Uterus (tissue), 4 donors: Measurements from ENCODE around the gene METTL21C. TPM values are rescaled to one million over a fixed set of nuclear protein-coding genes. Genes with fewer than 3 reads are reported as not detected.

Source experiments
- DNase-seq, 2 donors: peaks; one replicate each; pipeline ENCODE4 v3.0.0-alpha.2; 2019 to 2020
- H3K27ac ChIP-seq, 2 donors: fragments of 200-600 bp; sonication (generic); 1 replicate in 1 of 2; 2 replicates in 1 of 2; pipeline ENCODE4 v1.5.1; 2016 to 2018
- H3K27me3 ChIP-seq, 2 donors: fragments of 200-600 bp; sonication (generic); one replicate each; pipeline ENCODE4 v1.5.1; 2018 to 2019; ENCODE audit warnings: control low read depth in 1 of 2
- H3K36me3 ChIP-seq, 2 donors: fragments of 200-600 bp; sonication (generic); one replicate each; pipeline ENCODE4 v1.5.1; 2019; ENCODE audit warnings: control low read depth in 1 of 2
- H3K4me1 ChIP-seq, 2 donors: fragments of 200-600 bp; sonication (generic); one replicate each; pipeline ENCODE4 v1.5.1; 2018 to 2019; ENCODE audit warnings: control low read depth in 1 of 2
- H3K4me3 ChIP-seq, 2 donors: fragments of 200-600 bp; sonication (generic); 1 replicate in 1 of 2; 2 replicates in 1 of 2; pipeline ENCODE4 v1.5.1; 2018 to 2019; ENCODE audit warnings: mild to moderate bottlenecking in 1 of 2
- H3K9me3 ChIP-seq, 2 donors: fragments of 200-600 bp; sonication (generic); one replicate each; pipeline ENCODE4 v1.5.1; 2019; ENCODE audit warnings: control low read depth in 1 of 2
- POLR2A ChIP-seq, 2 donors: fragments of 450-650 bp; IDR thresholded peaks; one replicate each; pipeline ENCODE4 v1.6.1; 2016; ENCODE audit warnings: antibody characterized with exemption in 2 of 2, mild to moderate bottlenecking in 1 of 2, moderate library complexity in 1 of 2
- intact Hi-C: fragments of 100-400 bp; cut with DNase I; formaldehyde crosslinking; loops from one replicate; pipeline ENCODE4 v1.15.1; 2023; ENCODE audit warnings: low total_unique reads
- total RNA-seq, 4 donors: library from RNA; depleted of rRNA in 3 of 4; stranded (reverse); fragments of >200 nt in 3 of 4; gene quantifications; one replicate each; pipeline versions ENCODE4 v1.1.0 to v1.2.4, GENCODE V29; 2014 to 2023
- TF ChIP-seq, protein P1 (sequence below), 4 experiments: fragments of 200-600 bp in 2 of 4; fragments of 450-650 bp in 2 of 4; sonication (generic) in 2 of 4; IDR thresholded peaks; one replicate each; pipeline ENCODE4 v1.5.1; 2016 to 2019; ENCODE audit warnings: antibody characterized with exemption in 4 of 4, mild to moderate bottlenecking in 2 of 4, moderate library complexity in 1 of 4
- donor health status: DM: yes; HTN: yes; CAD: no.

Gene METTL21C
- total RNA-seq, 4 donors from 2014 or later = 0.41 TPM; not detected in 3

DNA sequence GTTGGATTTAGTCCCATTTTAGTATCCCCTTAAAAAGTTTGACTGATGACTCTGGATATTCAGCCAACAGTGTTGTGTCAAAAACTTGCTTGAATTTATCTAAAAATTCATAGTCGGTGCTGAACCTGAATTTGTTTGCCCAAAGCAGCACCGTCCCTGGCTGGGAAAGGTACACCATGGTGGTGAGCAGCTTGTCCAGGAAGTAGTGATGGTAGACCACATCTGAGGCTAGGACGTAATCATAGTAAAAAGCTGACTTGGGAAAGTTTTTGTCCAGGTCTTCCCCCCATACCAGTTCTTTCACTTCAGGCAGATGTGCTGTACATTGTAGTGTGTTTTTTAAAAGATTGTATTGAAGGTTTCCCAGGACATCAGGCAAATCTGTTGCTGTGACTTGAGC is 8.8 kb downstream of the METTL21C start:
- Histone ChIP-seq H3K4me3 (no peak overlapping the region), H3K4me1 (no peaks in the 10 kb centered on the region), H3K36me3 (no peaks in the 10 kb centered on the region), H3K9me3 (no peaks in the 10 kb centered on the region), H3K27ac (no peak overlapping the region), H3K27me3 (no peaks in the 10 kb centered on the region)
- DNase-seq = no peak
- TF ChIP-seq POLR2A (IDR thresholded peaks at IDR 0.05) = no peak
- TF ChIP-seq, protein P1, sequence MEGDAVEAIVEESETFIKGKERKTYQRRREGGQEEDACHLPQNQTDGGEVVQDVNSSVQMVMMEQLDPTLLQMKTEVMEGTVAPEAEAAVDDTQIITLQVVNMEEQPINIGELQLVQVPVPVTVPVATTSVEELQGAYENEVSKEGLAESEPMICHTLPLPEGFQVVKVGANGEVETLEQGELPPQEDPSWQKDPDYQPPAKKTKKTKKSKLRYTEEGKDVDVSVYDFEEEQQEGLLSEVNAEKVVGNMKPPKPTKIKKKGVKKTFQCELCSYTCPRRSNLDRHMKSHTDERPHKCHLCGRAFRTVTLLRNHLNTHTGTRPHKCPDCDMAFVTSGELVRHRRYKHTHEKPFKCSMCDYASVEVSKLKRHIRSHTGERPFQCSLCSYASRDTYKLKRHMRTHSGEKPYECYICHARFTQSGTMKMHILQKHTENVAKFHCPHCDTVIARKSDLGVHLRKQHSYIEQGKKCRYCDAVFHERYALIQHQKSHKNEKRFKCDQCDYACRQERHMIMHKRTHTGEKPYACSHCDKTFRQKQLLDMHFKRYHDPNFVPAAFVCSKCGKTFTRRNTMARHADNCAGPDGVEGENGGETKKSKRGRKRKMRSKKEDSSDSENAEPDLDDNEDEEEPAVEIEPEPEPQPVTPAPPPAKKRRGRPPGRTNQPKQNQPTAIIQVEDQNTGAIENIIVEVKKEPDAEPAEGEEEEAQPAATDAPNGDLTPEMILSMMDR (IDR thresholded peaks at IDR 0.05) = no peak
- intact Hi-C loops = no loop called here

DNA sequence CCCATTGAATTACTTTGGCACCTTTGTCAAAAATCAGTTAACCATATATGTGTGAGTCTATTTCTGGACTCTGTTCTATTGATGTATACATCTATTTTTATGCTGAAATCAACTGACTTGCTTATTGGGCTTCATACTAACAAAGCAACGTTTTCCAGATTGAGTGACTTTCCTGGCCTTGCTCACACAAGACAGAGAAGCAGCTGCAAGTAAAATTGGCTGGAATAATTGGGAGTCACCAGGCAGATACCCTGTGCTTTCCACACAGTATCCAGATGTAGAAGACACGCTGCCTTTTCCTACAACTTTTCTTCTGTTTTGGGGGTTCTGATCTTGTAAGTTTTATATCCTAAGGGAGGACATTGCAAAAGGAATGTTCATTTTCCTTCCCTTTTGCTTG is 11.2 kb downstream of the METTL21C start:
- H3K4me3 ChIP-seq = no peak overlapping the region
- H3K4me1 ChIP-seq = no peaks in the 10 kb centered on the region
- H3K27me3 ChIP-seq = no peaks in the 10 kb centered on the region
- H3K36me3 ChIP-seq = no peaks in the 10 kb centered on the region
- DNase-seq = no peak
- H3K27ac ChIP-seq = no peak overlapping the region
- no peaks in the 10 kb centered on the region for H3K9me3 ChIP-seq
- intact Hi-C loops = no loop called here
- no peak for TF ChIP-seq POLR2A (IDR thresholded peaks at IDR 0.05)
- TF ChIP-seq, protein P1 (IDR thresholded peaks at IDR 0.05) = no peak

DNA sequence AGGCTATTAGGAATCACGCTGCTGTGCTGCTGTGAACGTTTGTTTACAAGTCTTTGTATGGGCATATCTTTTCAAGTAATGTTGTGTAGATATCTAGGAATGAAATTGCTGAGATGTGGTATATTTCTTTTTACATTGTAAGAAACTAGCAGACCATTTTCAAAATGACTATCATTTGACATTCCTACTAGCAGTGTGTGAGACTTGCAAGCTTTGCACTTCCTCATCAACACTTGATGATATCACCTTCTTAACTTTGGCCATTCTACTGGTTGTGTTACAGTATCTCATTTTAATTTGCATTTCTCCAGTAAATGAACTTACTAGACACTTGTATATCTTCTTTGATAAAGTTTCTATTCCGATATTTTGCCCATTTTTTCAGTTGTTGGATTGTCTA is 12.1 kb downstream of the METTL21C start:
- Histone ChIP-seq H3K4me1 (no peaks in the 10 kb centered on the region), H3K36me3 (no peaks in the 10 kb centered on the region), H3K9me3 (no peaks in the 10 kb centered on the region), H3K27ac (no peak overlapping the region), H3K27me3 (no peaks in the 10 kb centered on the region), H3K4me3 (no peak overlapping the region)
- intact Hi-C loops = no loop called here
- TF ChIP-seq, protein P1 (IDR thresholded peaks at IDR 0.05) = no peak
- no peak for TF ChIP-seq POLR2A (IDR thresholded peaks at IDR 0.05)
- DNase-seq = no peak

DNA sequence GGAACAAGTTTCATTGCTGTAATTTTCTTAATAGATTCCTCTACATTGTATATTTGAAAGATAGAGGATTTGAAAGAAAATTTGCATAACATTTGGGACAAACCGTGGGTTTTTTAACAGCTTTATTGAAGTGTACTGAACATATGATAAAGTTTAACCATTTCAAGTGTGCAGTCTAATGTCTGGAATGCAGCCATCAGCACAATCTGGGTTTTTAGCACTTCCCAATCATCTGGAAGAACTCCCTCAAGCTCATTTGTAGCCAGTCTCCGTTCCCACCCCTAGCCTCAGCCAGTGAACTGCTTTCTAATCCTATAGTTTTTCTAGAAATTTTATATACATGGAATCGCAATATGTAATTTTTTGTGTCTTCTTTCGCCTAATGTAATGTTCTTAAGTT is 12.6 kb downstream of the METTL21C start:
- Histone ChIP-seq H3K27me3 (no peaks in the 10 kb centered on the region), H3K4me3 (no peak overlapping the region), H3K27ac (no peak overlapping the region), H3K4me1 (no peaks in the 10 kb centered on the region), H3K36me3 (no peaks in the 10 kb centered on the region), H3K9me3 (no peaks in the 10 kb centered on the region)
- intact Hi-C loops = no loop called here
- TF ChIP-seq POLR2A (IDR thresholded peaks at IDR 0.05) = no peak
- TF ChIP-seq, protein P1 (IDR thresholded peaks at IDR 0.05) = no peak
- DNase-seq = no peak

DNA sequence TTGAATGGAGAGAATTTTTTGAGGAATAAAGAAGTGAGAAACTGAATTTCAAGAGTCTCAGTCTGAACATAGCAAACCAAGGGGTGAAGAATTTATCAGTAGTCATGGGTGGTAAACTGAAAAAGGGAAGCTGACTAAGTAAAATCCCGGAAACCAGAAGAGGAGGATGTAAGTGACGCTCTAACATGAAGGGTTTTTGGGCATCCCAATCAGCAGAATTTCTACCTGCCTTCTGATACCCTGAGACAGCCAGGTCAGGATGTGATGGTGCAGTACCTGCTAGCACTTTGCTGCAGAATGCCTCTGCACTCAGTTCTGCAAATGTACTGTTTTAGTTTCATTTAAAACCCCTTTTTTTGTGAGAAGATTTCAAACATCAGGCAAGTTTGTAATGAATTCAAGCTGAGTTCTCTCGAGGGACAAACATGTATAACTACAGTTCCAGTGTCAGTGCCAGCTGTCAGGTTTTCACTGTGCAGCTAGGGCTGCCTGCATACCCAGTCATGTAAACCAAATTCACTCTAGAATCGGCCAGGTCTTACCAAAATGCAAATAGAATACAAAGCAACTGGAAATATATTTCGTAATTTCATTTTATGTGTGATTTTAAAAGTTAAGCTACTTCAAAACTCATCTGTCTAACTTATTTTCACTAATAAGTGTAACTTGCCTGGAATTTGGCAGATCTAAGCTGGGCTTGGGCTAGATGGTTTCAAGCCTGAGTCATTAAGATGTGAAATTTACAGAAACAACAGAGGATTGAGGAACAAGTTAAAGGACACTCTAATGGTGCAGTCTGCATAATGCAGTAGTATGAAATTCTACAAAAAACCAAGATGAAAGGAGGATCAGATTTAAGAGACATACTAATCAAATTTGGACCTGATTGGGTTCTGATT is 13.8 kb downstream of the METTL21C start:
- Histone ChIP-seq H3K9me3 (no peaks in the 10 kb centered on the region), H3K36me3 (no peaks in the 10 kb centered on the region), H3K4me3 (no peak overlapping the region), H3K27me3 (no peaks in the 10 kb centered on the region), H3K4me1 (no peaks in the 10 kb centered on the region), H3K27ac (no peak overlapping the region)
- DNase-seq = no peak
- no peak for TF ChIP-seq POLR2A (IDR thresholded peaks at IDR 0.05)
- TF ChIP-seq, protein P1 (IDR thresholded peaks at IDR 0.05) = no peak
- intact Hi-C loops = no loop called here
